Articular chondrocyte of knee joint (primary cell): Measurements from ENCODE around the gene HSD17B4. TPM values are rescaled to one million over a fixed set of nuclear protein-coding genes. Genes with fewer than 3 reads are reported as not detected.

ENCODE experiments used
- small RNA-seq: library from RNA; depleted of rRNA; stranded (forward); fragments of <200 nt; gene quantifications from one replicate; pipeline ENCODE3, GENCODE V24; 2012
- total RNA-seq: library from RNA; depleted of rRNA; stranded (reverse); fragments of >200 nt; gene quantifications from 2 replicates; pipeline ENCODE4 v1.2.3, GENCODE V29; 2012

Gene HSD17B4, protein sequence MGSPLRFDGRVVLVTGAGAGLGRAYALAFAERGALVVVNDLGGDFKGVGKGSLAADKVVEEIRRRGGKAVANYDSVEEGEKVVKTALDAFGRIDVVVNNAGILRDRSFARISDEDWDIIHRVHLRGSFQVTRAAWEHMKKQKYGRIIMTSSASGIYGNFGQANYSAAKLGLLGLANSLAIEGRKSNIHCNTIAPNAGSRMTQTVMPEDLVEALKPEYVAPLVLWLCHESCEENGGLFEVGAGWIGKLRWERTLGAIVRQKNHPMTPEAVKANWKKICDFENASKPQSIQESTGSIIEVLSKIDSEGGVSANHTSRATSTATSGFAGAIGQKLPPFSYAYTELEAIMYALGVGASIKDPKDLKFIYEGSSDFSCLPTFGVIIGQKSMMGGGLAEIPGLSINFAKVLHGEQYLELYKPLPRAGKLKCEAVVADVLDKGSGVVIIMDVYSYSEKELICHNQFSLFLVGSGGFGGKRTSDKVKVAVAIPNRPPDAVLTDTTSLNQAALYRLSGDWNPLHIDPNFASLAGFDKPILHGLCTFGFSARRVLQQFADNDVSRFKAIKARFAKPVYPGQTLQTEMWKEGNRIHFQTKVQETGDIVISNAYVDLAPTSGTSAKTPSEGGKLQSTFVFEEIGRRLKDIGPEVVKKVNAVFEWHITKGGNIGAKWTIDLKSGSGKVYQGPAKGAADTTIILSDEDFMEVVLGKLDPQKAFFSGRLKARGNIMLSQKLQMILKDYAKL
- total RNA-seq = 144 and 154 TPM in 2 replicates

DNA sequence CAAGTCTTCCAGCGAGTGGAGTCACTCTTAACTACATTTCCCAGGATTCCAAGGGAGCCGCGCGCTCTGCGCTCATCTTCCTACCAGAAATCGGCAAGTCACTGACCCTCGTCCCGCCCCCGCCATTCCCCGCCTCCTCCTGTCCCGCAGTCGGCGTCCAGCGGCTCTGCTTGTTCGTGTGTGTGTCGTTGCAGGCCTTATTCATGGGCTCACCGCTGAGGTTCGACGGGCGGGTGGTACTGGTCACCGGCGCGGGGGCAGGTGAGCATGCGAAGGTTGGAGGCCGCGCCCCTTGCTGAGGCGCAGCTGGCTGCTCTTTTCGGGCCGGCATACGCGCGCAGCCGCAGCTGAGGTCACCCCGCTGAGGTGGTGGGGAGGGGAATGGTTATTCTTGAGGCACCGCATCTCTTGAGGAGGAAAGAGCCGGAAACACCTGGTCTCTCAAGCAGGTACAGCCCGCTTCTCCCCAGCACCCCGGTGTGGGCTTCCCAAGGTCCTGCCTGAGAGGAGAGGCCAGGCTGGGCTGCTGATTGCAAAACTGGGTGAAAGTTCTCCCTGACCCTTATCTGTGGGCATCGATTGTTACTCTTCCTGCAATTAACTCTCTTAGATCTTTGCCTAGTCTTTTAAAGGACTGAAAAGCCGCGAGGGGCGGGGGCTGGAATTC, at the start of gene HSD17B4:
HSD17B4 (plus strand) TSS at position 125 of the 667 bp plus-strand sequence; CDS start at position 204, 79 bp downstream.

Small RNAs within 50 kb of the gene (small RNA-seq; reads per million reads assigned to genes)
- not detected for gene RNA5SP190

Other genes with a start within 250 kb of the HSD17B4 start
- 14.2 and 31.1 TPM in 2 replicates for gene TNFAIP8, start 96.5 kb upstream of the HSD17B4 start, total RNA-seq
- not detected in 2 replicates for gene FAM170A, start 177.1 kb downstream of the HSD17B4 start, total RNA-seq